ENCODE results near the gene JAG1. TPM values are rescaled to one million over a fixed set of nuclear protein-coding genes. Genes with fewer than 3 reads are reported as not detected.

The JAG1 gene
- total RNA-seq, 2 donors from 2014 or later, result 30.9 to 32.8 TPM

DNA sequence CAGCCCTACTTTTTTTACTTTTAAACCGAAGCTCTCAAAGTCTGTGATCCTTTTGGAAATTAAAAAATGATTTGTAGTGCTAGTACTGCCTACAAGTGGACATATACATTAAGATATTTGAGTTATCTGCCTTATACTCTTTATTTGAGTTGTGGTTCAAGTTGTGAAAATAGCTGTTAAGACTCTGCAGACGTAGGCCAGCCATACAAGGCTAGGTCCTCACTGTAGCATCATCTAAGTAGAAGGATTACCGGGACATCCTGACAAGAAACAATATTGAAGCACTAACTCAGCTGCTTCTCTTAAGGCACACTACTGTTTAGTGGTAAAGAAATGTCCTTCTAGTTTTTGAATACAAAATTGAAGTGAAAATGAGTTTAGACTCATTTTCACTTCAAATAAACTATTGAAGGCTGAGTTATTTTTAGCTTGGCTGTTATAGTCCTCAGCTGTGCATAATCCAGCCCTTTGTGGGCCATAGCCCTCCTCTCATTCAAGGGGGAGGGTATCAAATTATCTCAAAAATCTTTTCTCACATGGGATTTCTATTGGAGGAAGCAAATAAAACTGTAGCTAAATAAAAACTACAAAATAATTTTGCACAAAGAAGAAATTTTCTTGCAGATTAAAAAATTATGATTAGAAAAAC is 68.1 kb downstream of the JAG1 start:
- H3K9me3 ChIP-seq, result no peaks in the 10 kb centered on the region
- peak overlapping the region; percentile 59 to 79 for H3K27ac ChIP-seq
- TF ChIP-seq, protein P1, sequence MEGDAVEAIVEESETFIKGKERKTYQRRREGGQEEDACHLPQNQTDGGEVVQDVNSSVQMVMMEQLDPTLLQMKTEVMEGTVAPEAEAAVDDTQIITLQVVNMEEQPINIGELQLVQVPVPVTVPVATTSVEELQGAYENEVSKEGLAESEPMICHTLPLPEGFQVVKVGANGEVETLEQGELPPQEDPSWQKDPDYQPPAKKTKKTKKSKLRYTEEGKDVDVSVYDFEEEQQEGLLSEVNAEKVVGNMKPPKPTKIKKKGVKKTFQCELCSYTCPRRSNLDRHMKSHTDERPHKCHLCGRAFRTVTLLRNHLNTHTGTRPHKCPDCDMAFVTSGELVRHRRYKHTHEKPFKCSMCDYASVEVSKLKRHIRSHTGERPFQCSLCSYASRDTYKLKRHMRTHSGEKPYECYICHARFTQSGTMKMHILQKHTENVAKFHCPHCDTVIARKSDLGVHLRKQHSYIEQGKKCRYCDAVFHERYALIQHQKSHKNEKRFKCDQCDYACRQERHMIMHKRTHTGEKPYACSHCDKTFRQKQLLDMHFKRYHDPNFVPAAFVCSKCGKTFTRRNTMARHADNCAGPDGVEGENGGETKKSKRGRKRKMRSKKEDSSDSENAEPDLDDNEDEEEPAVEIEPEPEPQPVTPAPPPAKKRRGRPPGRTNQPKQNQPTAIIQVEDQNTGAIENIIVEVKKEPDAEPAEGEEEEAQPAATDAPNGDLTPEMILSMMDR (IDR thresholded peaks at IDR 0.05), result no peak
- H3K4me1 ChIP-seq, result peaks cover 0 to 26% of the 10 kb centered on the region in 2 donors
- H3K4me3 ChIP-seq, result no peak overlapping the region
- H3K36me3 ChIP-seq, result no peaks in the 10 kb centered on the region
- no peak for DNase-seq (ENCODE audit: low spot score)
- no peaks in the 10 kb centered on the region for H3K27me3 ChIP-seq

DNA sequence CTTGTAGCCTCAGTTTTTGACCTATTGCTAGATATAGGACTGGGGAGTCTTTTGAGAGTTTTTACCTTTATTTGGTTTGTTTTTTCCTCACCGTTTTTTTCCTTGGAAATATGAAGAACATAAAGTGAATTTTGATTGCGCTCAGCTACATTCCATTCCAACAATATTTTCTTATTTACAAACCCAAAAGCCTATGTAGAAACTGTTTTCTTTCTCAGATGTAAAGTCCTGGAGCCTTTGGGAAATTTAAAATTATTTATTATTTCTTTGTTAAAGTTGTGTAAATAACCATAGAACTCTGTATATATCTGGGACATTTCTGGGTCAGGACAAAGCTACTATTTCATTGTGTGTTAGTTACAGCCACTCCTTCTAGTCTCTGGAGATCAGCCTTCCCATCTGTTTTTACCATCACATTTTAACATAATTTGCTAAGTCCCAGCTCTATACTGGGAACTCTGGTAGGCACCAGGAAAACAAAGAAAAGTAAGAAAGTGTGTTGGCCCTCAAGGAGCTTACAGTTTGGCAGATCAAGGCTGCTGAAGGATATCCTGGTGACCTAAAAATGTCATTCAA is 68.8 kb downstream of the JAG1 start:
- H3K36me3 ChIP-seq, result no peaks in the 10 kb centered on the region
- H3K27me3 ChIP-seq, result no peaks in the 10 kb centered on the region
- peaks cover 0 to 20% of the 10 kb centered on the region in 2 donors for H3K4me1 ChIP-seq

DNA sequence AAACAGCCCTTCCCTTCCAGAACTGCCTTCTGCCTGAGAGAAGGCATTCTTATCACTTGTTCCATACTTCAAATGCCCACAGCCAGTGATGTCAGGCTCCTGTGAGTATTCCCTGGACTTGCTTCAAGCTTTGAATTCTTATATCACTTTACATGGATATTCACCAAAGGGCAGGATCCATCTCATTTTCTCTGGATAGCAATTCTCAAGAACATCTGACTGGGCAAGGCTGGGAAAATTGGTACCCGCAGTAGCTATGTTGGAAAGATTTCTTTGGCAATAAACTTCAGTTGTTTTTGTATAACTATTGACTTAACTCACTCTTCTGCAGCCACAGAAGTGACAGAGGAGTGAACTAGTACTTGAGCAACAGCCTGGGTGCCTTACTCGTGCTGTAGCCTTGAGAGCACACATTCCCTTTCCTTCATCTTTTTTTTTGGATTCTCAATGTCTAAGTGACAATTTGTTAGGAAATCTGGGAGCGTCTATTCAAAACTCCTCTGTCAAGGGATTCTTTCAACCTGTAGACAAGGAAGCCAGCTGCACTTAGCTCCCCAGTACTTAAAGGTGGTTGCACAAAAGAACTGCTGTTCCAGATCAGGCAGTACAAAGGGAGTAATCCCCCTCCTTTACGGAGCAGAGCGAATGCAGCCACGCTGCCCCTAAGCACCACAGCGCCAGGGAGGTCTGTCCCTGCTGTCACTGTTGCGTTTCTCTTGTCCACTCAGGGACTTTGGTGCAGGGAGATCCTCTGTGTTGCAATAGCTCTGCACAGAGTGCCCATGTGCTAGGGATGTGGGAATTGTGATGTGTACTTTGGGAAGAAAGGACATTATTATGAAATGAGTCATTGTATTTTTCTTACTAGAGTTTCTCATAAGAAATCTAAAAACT is 69.6 kb downstream of the JAG1 start:
- TF ChIP-seq, protein P1 (IDR thresholded peaks at IDR 0.05), result no peak
- Histone ChIP-seq H3K9me3 (no peaks in the 10 kb centered on the region), H3K27me3 (no peaks in the 10 kb centered on the region), H3K36me3 (no peaks in the 10 kb centered on the region), H3K27ac (peak overlapping the region; percentile 59 to 79), H3K4me1 (peaks cover 0 to 14% of the 10 kb centered on the region in 2 donors), H3K4me3 (no peak overlapping the region)
- peak; percentile 82 for DNase-seq (ENCODE audit: low spot score)

More for the DNA sequence above, 68.8 kb downstream of the JAG1 start:
- peak overlapping the region; percentile 59 to 79 for H3K27ac ChIP-seq
- DNase-seq (ENCODE audit: low spot score), result no peak
- TF ChIP-seq, protein P1 (IDR thresholded peaks at IDR 0.05), result no peak
- no peaks in the 10 kb centered on the region for H3K9me3 ChIP-seq
- no peak overlapping the region for H3K4me3 ChIP-seq

DNA sequence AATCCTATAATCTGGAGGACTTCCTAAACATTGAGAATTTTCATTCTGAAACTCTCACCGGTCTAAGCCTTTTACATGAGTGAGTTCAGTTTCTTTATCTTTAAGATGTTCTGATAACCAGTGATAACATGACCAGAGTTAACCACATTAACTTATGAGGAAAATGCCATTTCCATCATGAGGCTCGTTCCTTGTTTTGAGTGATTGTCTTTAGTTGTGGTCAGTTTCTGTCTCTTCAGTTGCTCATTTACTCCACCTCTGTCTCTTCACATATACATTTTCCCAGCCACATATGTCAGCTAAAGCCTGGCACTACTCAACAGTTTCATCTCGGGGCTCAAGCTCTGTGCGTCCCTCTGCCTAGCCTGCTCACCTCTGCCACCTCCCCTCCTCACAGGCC is 70.4 kb downstream of the JAG1 start:
- H3K36me3 ChIP-seq, result no peaks in the 10 kb centered on the region
- TF ChIP-seq, protein P1 (IDR thresholded peaks at IDR 0.05), result no peak

DNA sequence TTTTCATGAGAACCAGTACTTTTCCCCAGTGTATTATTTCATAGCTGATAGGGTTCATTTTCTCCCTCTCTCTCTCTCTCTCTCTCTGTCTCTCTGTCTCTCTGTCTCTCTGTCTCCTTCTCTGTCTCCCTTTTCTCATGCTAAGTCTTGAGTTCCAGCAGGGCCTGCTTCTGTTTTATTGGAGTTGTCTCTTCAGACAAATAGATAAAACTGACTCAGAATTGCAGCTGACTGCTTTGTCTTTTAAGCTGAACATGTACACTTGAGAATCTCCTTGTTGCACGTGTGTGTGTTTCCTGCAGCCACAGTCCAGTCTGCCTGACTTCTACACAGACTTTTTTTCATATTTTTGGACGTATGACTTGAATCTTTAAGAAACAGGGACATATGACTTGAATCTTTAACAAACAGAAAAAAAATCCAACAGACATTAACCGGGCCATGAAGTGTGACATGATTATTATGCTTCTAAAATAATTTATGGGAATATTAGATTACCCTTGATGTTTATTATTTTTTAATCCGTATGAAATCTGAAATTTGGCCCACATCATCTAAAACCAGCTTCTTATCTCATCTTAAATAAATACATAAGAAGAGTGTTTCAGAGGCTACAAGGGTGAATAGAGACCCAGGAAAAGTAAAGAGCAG is 71.5 kb downstream of the JAG1 start:
- H3K4me1 ChIP-seq, result peaks cover 0 to 9% of the 10 kb centered on the region in 2 donors
- H3K27ac ChIP-seq, result no peak overlapping the region
- H3K36me3 ChIP-seq, result no peaks in the 10 kb centered on the region
- no peaks in the 10 kb centered on the region for H3K9me3 ChIP-seq
- H3K27me3 ChIP-seq, result no peaks in the 10 kb centered on the region
- DNase-seq (ENCODE audit: low spot score), result no peak
- TF ChIP-seq, protein P1 (IDR thresholded peaks at IDR 0.05), result no peak
- H3K4me3 ChIP-seq, result no peak overlapping the region

More for the DNA sequence above, 70.4 kb downstream of the JAG1 start:
- peaks cover 0 to 9% of the 10 kb centered on the region in 2 donors for H3K4me1 ChIP-seq
- DNase-seq (ENCODE audit: low spot score), result no peak
- H3K27ac ChIP-seq, result peak overlapping the region; percentile 53 to 79
- H3K27me3 ChIP-seq, result no peaks in the 10 kb centered on the region
- H3K4me3 ChIP-seq, result no peak overlapping the region
- no peaks in the 10 kb centered on the region for H3K9me3 ChIP-seq

Data from right atrium auricular region (tissue), 2 donors.